Measurements from ENCODE around the gene GNS. TPM values are rescaled to one million over a fixed set of nuclear protein-coding genes. Genes with fewer than 3 reads are reported as not detected.

GNS gene
- total RNA-seq, 6 experiments from 2014 or later, result 41.0 to 87.5 (median 63.7) TPM

GRCh38 chr12:64722835-64723234 lies 36.4 kb downstream of the GNS start:
- Histone ChIP-seq H3K36me3 (peaks cover 0 to 38% (median 11%) of the 10 kb centered on the region in 4 donors), H3K27me3 (no peaks in the 10 kb centered on the region), H3K9me3 (no peaks in the 10 kb centered on the region), H3K27ac (no peak overlapping the region), H3K4me3 (no peak overlapping the region), H3K4me1 (no peaks in the 10 kb centered on the region)
- WGBS (ENCODE audit: insufficient coverage, low coverage, low lambda C conversion rate, missing lambda C conversion rate), result 100% methylated on average over 3 of the region's 4 CpGs
- DNase-seq (no peak), ATAC-seq (no peak)
- TF ChIP-seq POLR2A (IDR thresholded peaks at IDR 0.05) (no peak), CTCF (IDR thresholded peaks at IDR 0.05) (no peak)
- intact Hi-C loops (cut with DNase I), result no loop called here

DNA sequence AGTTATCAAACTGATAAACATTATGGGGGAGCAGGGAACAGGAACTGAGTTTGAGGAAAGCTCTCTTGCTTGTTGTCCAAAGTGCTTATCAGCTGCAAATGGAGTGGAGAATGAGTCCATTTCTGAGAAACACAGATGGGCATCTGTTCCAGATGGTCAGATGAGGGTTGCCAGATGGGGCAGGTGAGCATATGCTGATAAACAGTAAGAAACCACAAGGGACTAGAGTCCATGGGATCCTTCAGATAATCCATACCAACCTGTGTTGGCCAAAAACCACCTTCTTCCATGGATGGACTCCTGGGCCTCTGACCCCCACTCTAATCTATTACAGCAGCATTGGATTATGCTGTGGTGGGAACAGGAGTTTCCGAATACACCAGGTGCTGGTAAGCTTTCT lies 38.3 kb downstream of the GNS start:
- H3K4me1 ChIP-seq, result no peaks in the 10 kb centered on the region
- no peaks in the 10 kb centered on the region for H3K9me3 ChIP-seq
- ATAC-seq (no peak), DNase-seq (no peak)
- WGBS (ENCODE audit: insufficient coverage, low coverage, low lambda C conversion rate, missing lambda C conversion rate), result 100% methylated on average over 1 of the region's 1 CpG
- intact Hi-C loops (cut with DNase I), result no loop called here
- H3K4me3 ChIP-seq, result no peak overlapping the region
- TF ChIP-seq CTCF (IDR thresholded peaks at IDR 0.05) (no peak), POLR2A (IDR thresholded peaks at IDR 0.05) (no peak)
- H3K27ac ChIP-seq, result no peak overlapping the region
- H3K36me3 ChIP-seq, result peaks cover 0 to 42% (median 15%) of the 10 kb centered on the region in 4 donors
- no peaks in the 10 kb centered on the region for H3K27me3 ChIP-seq

GRCh38 chr12:64718649-64719048 lies 40.6 kb downstream of the GNS start:
- no peak for DNase-seq
- Histone ChIP-seq H3K36me3 (peaks cover 0 to 44% (median 15%) of the 10 kb centered on the region in 4 donors), H3K9me3 (no peaks in the 10 kb centered on the region), H3K4me3 (no peak overlapping the region), H3K27ac (no peak overlapping the region), H3K27me3 (no peaks in the 10 kb centered on the region), H3K4me1 (no peaks in the 10 kb centered on the region)
- TF ChIP-seq POLR2A (IDR thresholded peaks at IDR 0.05) (no peak), CTCF (IDR thresholded peaks at IDR 0.05) (no peak)
- WGBS (ENCODE audit: insufficient coverage, low coverage, low lambda C conversion rate, missing lambda C conversion rate), result 78% methylated on average over 1 of the region's 1 CpG
- ATAC-seq, result no peak
- intact Hi-C loops (cut with DNase I), result no loop called here

DNA sequence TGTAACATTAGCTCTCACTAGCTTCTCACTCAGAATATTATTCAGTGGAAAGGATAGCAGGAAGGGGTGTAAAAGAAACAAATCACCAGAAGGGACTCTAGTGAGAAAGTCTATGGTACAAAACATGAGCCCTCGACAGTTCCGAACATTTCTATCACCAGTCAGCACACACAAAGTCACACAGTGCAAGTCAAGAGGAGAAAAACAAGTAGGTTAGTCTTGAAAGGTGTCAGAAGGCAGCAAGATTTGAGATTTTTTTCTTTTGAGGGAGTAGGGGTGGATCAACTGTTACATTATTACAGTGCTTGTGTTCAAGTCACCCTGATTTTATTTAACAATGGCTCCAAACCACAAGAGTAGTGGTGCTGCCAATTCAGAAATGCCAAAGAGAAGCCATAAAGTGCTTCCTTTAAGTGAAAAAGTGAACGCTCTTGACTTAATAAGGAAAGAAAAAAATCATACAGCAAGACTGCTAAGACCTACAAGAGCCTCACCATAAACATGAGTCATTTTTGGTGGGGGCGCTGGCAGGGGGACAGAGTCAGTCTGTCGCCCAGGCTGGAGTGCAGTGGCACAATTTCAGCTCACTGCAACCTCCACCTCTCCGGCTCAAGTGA lies 42.3 kb downstream of the GNS start:
- Histone ChIP-seq H3K9me3 (no peaks in the 10 kb centered on the region), H3K4me1 (no peaks in the 10 kb centered on the region), H3K27ac (no peak overlapping the region), H3K36me3 (peaks cover 0 to 34% (median 11%) of the 10 kb centered on the region in 4 donors), H3K27me3 (no peaks in the 10 kb centered on the region), H3K4me3 (no peak overlapping the region)
- WGBS (ENCODE audit: insufficient coverage, low coverage, low lambda C conversion rate, missing lambda C conversion rate), result 90% methylated on average over 3 of the region's 6 CpGs
- no peak for TF ChIP-seq CTCF (IDR thresholded peaks at IDR 0.05)
- no peak for TF ChIP-seq POLR2A (IDR thresholded peaks at IDR 0.05)
- intact Hi-C loops (cut with DNase I), result no loop called here
- ATAC-seq, result no peak
- no peak for DNase-seq

Measured in right lobe of liver (tissue), 6 donors.